Mucosa of descending colon (tissue), 3 donors: ENCODE measurements around the gene SLC24A5. TPM values are rescaled to one million over a fixed set of nuclear protein-coding genes. Genes with fewer than 3 reads are reported as not detected.

Experiments
- ATAC-seq: fragments of 200-7000 bp; cut with Tn5 transposase; one replicate; pipeline ENCODE4 v1.9.1; 2020; ENCODE audit warnings: mild to moderate bottlenecking, moderate library complexity
- DNase-seq, 3 donors: peaks; one replicate each; pipeline ENCODE4 v3.0.0-alpha.2; 2020
- H3K36me3 ChIP-seq: fragments of 200-600 bp; one replicate; pipeline ENCODE4 v1.8.0; 2021; ENCODE audit warnings: low read depth, mild to moderate bottlenecking
- H3K4me1 ChIP-seq: fragments of 200-600 bp; one replicate; pipeline ENCODE4 v1.8.0; 2021; ENCODE audit warnings: low read depth, mild to moderate bottlenecking
- H3K4me3 ChIP-seq: fragments of 200-600 bp; one replicate; pipeline ENCODE4 v1.8.0; 2021; ENCODE audit warnings: mild to moderate bottlenecking
- H3K9me3 ChIP-seq: fragments of 200-600 bp; one replicate; pipeline ENCODE4 v1.8.0; 2021; ENCODE audit warnings: mild to moderate bottlenecking
- CTCF ChIP-seq: fragments of 200-600 bp; IDR thresholded peaks from one replicate; pipeline ENCODE4 v1.8.0; 2022; ENCODE audit warnings: antibody characterized with exemption, mild to moderate bottlenecking
- intact Hi-C, 2 donors: fragments of 100-400 bp; cut with DNase I in 1 of 2; cut with micrococcal nuclease in 1 of 2; formaldehyde crosslinking; loops; one replicate each; pipeline versions ENCODE4 v1.11.0 to v1.11.1; 2022; cut with DNase I, micrococcal nuclease
- long read RNA-seq, 2 donors: library from polyadenylated mRNA; unstranded; transcript quantifications; one replicate each; pipeline ENCODE4 v2.0.0, GENCODE V29; 2019 to 2021
- total RNA-seq, 3 donors: library from RNA; stranded (reverse); fragmentation: NEBNext Ultra II Directional in 2 of 3; extraction: Animal tissue kit (Norgen Biotek cat#: 25700) in 2 of 3; gene quantifications; one replicate each; pipeline versions ENCODE4 v1.2.1 to v1.2.4, GENCODE V29; 2021 to 2023
- donor health status: DM: no; HTN: no; CAD: no; lungs with moderate emphysema.
- donor health status: DM: no; HTN: no; CAD: no.
- donor health status: DM: no; HTN: yes; CAD: no.

The SLC24A5 gene
- not detected for total RNA-seq
- long read RNA-seq, donor 1, partial matches to known transcripts, result 0 of 3 reads
- long read RNA-seq, donor 1, other reads (novel, unspliced or antisense), result 3 of 3 reads
- long read RNA-seq, donor 2, result 0 reads

GRCh38 chr15:48120745-48121144 is at the start of gene SLC24A5:
Gene SLC24A5, plus strand, starts transcription at chr15:48120990. Its CDS starts 55 bp downstream, at chr15:48121045.
- TF ChIP-seq CTCF, result no peak
- DNase-seq (no peak), ATAC-seq (no peak)
- intact Hi-C loops, result no loop called here
- Histone ChIP-seq H3K36me3 (no peaks in the 10 kb centered on the region), H3K9me3 (no peaks in the 10 kb centered on the region), H3K4me1 (no peaks in the 10 kb centered on the region), H3K4me3 (no peak within 1 kb of the TSS)

GRCh38 chr15:48072941-48073340 is 47.8 kb upstream of the SLC24A5 start:
- intact Hi-C loops, result no loop called here
- DNase-seq, result no peak
- H3K4me1 ChIP-seq, result no peaks in the 10 kb centered on the region

GRCh38 chr15:48073881-48074280 is 46.9 kb upstream of the SLC24A5 start:
- Histone ChIP-seq H3K36me3 (no peaks in the 10 kb centered on the region), H3K9me3 (no peaks in the 10 kb centered on the region), H3K4me1 (no peaks in the 10 kb centered on the region), H3K4me3 (no peak overlapping the region)
- intact Hi-C loops, result no loop called here
- DNase-seq (no peak), ATAC-seq (no peak)
- TF ChIP-seq CTCF, result no peak

More at GRCh38 chr15:48072941-48073340, 47.8 kb upstream of the SLC24A5 start:
- ATAC-seq, result no peak
- Histone ChIP-seq H3K9me3 (no peaks in the 10 kb centered on the region), H3K4me3 (no peak overlapping the region), H3K36me3 (no peaks in the 10 kb centered on the region)
- no peak for TF ChIP-seq CTCF

- TF ChIP-seq CTCF, result no peak
- intact Hi-C loops, result no loop called here
- Histone ChIP-seq H3K4me1 (no peaks in the 10 kb centered on the region), H3K9me3 (no peaks in the 10 kb centered on the region), H3K4me3 (no peak overlapping the region), H3K36me3 (no peaks in the 10 kb centered on the region)
- DNase-seq, result no peak
- ATAC-seq, result no peak
These were observed 44.3 kb upstream of the SLC24A5 start for GRCh38 chr15:48076454-48076853.

GRCh38 chr15:48077616-48078184 is 43.1 kb upstream of the SLC24A5 start:
- Histone ChIP-seq H3K36me3 (no peaks in the 10 kb centered on the region), H3K9me3 (no peaks in the 10 kb centered on the region), H3K4me1 (no peaks in the 10 kb centered on the region), H3K4me3 (no peak overlapping the region)
- no peak for DNase-seq
- intact Hi-C loops, result no loop called here
- ATAC-seq, result no peak
- no peak for TF ChIP-seq CTCF
